D721Med (cell line): ENCODE measurements around the gene B3GNT4.
A peak's percentile ranks its signal among the peaks of the same experiment; 100 is the strongest.

Experiments used
- DNase-seq: peaks from one replicate; pipeline ENCODE4 v3.0.0; 2011; ENCODE audit warnings: low spot score; ENCODE audit not compliant: insufficient read length
- FAIRE-seq: peaks from 2 replicates; lab custom pipeline; 2011; peaks lifted over from hg19 to GRCh38; lab: Jason Lieb, UNC
- TF ChIP-seq, protein P1 (sequence below): IDR thresholded peaks from 2 replicates; pipeline ENCODE4 v1.5.1; 2012; ENCODE audit warnings: mild to moderate bottlenecking, control low read depth; ENCODE audit not compliant: insufficient read depth; ENCODE audit errors: missing control alignments

B3GNT4 gene

GRCh38 chr12:122182887-122183587 lies 20.5 kb upstream of the B3GNT4 start, which contains the start of gene LRRC43:
TSS of gene LRRC43 (plus strand) at chr12:122183123. CDS start at chr12:122183145, 22 bp downstream.
- FAIRE-seq (no peak), DNase-seq (peak; percentile 70)
- TF ChIP-seq, protein P1, sequence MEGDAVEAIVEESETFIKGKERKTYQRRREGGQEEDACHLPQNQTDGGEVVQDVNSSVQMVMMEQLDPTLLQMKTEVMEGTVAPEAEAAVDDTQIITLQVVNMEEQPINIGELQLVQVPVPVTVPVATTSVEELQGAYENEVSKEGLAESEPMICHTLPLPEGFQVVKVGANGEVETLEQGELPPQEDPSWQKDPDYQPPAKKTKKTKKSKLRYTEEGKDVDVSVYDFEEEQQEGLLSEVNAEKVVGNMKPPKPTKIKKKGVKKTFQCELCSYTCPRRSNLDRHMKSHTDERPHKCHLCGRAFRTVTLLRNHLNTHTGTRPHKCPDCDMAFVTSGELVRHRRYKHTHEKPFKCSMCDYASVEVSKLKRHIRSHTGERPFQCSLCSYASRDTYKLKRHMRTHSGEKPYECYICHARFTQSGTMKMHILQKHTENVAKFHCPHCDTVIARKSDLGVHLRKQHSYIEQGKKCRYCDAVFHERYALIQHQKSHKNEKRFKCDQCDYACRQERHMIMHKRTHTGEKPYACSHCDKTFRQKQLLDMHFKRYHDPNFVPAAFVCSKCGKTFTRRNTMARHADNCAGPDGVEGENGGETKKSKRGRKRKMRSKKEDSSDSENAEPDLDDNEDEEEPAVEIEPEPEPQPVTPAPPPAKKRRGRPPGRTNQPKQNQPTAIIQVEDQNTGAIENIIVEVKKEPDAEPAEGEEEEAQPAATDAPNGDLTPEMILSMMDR: no peak

GRCh38 chr12:122183588-122183940 lies 19.9 kb upstream of the B3GNT4 start:
- FAIRE-seq (no peak), DNase-seq (no peak)
- TF ChIP-seq, protein P1: no peak

GRCh38 chr12:122184517-122184916 lies 19.0 kb upstream of the B3GNT4 start:
- no peak for DNase-seq
- FAIRE-seq: no peak
- TF ChIP-seq, protein P1: no peak

DNA sequence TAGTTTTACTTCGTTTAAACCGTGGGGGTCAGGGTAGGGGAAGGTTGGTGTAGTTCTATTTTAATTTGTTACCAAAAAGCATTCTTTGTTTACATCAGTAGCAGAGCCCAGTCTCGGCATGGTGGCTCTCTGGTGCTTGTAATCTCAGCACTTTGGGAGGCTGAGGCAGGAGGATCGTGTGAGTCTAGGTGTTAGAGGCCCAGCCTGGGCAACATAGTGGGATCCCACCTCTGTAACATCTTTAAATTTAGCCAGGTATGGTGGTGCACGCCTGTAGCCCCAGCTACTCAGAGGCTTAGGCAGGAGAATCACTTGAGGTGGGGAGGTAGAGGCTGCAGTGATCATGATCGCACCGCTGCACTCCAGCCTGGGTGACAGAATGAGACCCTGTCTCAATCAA lies 18.4 kb upstream of the B3GNT4 start:
- TF ChIP-seq, protein P1: no peak
- DNase-seq (no peak), FAIRE-seq (no peak)

DNA sequence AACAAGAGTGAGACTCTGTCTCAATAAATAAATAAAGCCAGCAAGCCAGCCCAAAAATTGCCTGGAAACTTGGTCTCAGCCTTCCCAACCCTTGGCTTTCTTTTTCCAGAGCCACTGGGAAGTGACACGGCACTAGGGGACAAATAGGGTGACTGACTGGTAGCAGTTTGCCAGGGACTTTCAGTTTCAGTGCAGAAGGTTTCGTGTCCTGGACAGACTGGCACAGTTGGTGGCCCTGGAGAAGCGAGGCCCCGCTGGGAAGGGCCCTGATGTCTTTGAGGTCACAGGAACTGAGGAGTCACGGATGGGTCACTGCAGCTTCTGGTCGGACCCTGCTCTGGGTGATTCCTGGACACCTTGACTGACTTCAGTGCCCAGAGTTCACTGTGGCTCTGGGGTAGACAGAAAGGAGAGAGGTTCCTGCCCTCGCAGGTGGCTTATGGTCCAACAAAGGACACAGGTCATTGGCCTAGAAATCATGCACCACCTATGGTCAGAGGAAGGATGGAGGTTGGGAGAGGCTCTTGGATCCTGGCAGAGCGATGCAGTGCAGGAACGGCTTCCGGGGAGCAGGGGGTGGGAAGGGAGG lies 17.9 kb upstream of the B3GNT4 start:
- FAIRE-seq (no peak), DNase-seq (no peak)
- TF ChIP-seq, protein P1: no peak

DNA sequence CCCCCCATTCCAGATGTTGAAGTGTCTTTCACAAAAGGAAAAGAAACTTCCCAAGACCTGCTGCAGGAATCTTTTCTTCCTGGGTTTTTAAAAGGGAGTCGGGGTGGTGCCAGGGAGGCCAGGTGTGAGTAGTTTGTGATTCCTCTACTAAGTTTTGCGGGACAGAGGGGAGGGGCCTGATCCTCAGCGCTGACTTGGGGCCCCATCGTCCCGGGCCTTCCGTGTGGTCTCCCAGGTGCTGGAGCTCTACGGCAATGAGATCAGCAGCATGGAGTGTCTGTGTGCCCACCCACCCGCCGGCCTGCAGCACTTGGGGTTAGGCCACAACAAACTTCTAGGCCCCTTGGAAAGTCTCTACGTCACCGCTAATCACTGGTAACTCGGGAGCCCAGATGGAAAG lies 16.0 kb upstream of the B3GNT4 start:
- DNase-seq: no peak
- FAIRE-seq: no peak
- TF ChIP-seq, protein P1: no peak

DNA sequence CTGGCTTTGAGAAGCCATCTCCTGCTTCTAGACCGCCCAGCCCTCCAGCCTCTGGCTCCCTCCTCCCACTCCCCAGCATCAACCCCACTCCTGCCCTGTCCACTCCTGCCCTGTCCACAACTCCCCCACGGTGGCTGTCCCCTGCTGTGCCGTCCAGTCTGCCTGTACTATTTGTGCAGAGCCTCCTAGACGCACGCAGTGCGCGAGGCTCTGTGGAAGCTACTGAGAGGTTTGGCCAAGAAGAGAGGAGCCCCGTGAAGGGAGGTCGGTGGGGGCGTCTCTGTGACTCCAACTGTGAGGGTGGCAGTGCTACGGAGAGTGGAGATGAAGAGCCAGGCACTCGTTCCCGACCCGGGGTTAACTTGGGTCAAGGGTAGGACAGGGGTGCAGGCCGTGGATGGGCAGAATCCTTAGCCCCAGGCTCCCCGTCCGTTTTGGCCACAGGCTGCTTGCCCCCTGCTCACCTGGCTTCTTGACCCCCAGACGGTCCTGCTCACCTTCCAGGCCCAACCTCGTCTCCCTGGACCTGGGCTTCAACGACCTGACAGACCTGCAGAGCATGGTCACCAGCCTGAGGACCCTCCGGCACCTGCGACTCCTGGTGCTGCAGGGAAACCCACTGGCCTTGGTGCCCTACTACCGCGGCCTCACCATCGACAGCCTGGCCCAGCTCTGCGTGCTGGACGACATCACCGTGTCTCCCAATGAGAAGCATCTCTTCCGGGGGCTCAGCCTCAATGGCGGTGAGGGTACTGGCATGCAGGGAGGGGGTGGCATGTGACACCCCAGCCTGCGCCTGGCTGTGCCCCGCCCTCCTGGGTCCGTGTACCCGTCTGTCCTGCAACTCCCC lies 13.7 kb upstream of the B3GNT4 start:
- TF ChIP-seq, protein P1: no peak
- FAIRE-seq: no peak

More for the DNA sequence above, 13.7 kb upstream of the B3GNT4 start:
- no peak for DNase-seq
